ENCODE measurements around the gene C1orf21. TPM values are rescaled to one million over a fixed set of nuclear protein-coding genes. Genes with fewer than 3 reads are reported as not detected.

Gene C1orf21
- total RNA-seq, 4 donors from 2014 or later = 13.1 to 30.6 (median 22.1) TPM

GRCh38 chr1:184541537-184542152 is 154.8 kb downstream of the C1orf21 start:
- H3K4me1 ChIP-seq = peaks cover 0 to 6% of the 10 kb centered on the region in 2 donors
- no peaks in the 10 kb centered on the region for H3K36me3 ChIP-seq
- no peak overlapping the region for H3K4me3 ChIP-seq (replicated peaks in 1 of 3)
- H3K27ac ChIP-seq = no peak overlapping the region
- 76 to 86% methylated on average over 9 of the region's 9 CpGs for WGBS, 2 donors
- no peaks in the 10 kb centered on the region for H3K27me3 ChIP-seq
- H3K9me3 ChIP-seq = no peaks in the 10 kb centered on the region
- DNase-seq = no peak
- no peak for TF ChIP-seq POLR2A (IDR thresholded peaks at IDR 0.05)
- TF ChIP-seq, protein P1, sequence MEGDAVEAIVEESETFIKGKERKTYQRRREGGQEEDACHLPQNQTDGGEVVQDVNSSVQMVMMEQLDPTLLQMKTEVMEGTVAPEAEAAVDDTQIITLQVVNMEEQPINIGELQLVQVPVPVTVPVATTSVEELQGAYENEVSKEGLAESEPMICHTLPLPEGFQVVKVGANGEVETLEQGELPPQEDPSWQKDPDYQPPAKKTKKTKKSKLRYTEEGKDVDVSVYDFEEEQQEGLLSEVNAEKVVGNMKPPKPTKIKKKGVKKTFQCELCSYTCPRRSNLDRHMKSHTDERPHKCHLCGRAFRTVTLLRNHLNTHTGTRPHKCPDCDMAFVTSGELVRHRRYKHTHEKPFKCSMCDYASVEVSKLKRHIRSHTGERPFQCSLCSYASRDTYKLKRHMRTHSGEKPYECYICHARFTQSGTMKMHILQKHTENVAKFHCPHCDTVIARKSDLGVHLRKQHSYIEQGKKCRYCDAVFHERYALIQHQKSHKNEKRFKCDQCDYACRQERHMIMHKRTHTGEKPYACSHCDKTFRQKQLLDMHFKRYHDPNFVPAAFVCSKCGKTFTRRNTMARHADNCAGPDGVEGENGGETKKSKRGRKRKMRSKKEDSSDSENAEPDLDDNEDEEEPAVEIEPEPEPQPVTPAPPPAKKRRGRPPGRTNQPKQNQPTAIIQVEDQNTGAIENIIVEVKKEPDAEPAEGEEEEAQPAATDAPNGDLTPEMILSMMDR (IDR thresholded peaks at IDR 0.05) = no peak
- intact Hi-C loops (cut with DNase I) = no loop called here

GRCh38 chr1:184542291-184542690 is 155.5 kb downstream of the C1orf21 start:
- Histone ChIP-seq H3K36me3 (no peaks in the 10 kb centered on the region), H3K27me3 (no peaks in the 10 kb centered on the region), H3K4me3 (replicated peaks in 1 of 3) (no peak overlapping the region), H3K9me3 (no peaks in the 10 kb centered on the region), H3K27ac (no peak overlapping the region), H3K4me1 (peaks cover 0 to 6% of the 10 kb centered on the region in 2 donors)
- no peak for DNase-seq
- TF ChIP-seq, protein P1 (IDR thresholded peaks at IDR 0.05) = no peak
- no peak for TF ChIP-seq POLR2A (IDR thresholded peaks at IDR 0.05)
- intact Hi-C loops (cut with DNase I) = no loop called here
- WGBS, 2 donors = 94 to 100% methylated on average over 3 of the region's 3 CpGs

- no peak overlapping the region for H3K4me3 ChIP-seq (replicated peaks in 1 of 3)
- no peaks in the 10 kb centered on the region for H3K36me3 ChIP-seq
- no peak overlapping the region for H3K27ac ChIP-seq
- TF ChIP-seq, protein P1 (IDR thresholded peaks at IDR 0.05) = no peak
- TF ChIP-seq POLR2A (IDR thresholded peaks at IDR 0.05) = no peak
- intact Hi-C loops (cut with DNase I) = no loop called here
- WGBS, 2 donors = 74 to 80% methylated on average over 4 of the region's 4 CpGs
- no peaks in the 10 kb centered on the region for H3K9me3 ChIP-seq
- no peak for DNase-seq
- H3K4me1 ChIP-seq = peaks cover 0 to 6% of the 10 kb centered on the region in 2 donors
- H3K27me3 ChIP-seq = no peaks in the 10 kb centered on the region
These were observed 158.8 kb downstream of the C1orf21 start for GRCh38 chr1:184545601-184546000.

DNA sequence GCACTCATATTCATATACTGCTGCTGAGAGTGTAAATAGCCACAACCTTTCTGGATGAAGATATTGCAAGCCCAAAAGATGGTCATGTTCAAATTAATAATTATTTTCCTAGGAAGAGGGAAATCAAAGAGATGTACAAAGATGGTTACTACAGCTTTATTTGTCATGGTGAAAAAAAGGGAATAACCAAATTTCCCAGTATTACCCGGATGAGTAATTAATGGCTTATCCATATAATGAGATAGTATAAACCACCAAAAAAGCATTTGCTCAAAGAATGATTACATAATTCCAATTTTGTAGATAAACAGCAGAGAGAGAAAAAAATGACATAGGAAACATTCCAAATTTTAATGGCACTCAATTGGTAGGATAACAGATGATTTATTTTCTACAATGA is 165.6 kb downstream of the C1orf21 start:
- no peak for DNase-seq
- no peaks in the 10 kb centered on the region for H3K36me3 ChIP-seq
- H3K4me3 ChIP-seq (replicated peaks in 1 of 3) = no peak overlapping the region
- no peaks in the 10 kb centered on the region for H3K4me1 ChIP-seq
- H3K9me3 ChIP-seq = no peaks in the 10 kb centered on the region
- H3K27me3 ChIP-seq = no peaks in the 10 kb centered on the region
- intact Hi-C loops (cut with DNase I) = no loop called here
- H3K27ac ChIP-seq = no peak overlapping the region
- 96 to 97% methylated on average over 1 of the region's 1 CpG for WGBS, 2 donors
- TF ChIP-seq, protein P1 (IDR thresholded peaks at IDR 0.05) = no peak
- TF ChIP-seq POLR2A (IDR thresholded peaks at IDR 0.05) = no peak

DNA sequence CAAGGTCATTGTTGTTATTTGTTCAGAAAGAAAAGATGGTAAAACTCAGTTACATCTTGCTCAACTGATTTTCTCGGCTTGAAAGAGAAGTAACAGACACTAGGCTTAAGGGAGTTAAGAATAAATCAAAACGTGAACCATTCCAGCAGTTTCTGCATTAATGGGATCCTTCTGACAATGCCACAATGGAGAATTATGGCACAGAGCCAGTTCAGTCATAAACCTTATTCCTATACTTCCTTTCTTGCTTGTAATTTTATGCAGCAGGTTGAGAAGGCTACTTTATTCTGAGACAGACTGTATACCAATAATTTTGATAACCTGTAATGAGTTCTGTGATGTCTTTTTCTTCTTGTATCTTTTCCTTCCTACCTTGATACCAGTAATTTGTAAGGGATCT is 167.0 kb downstream of the C1orf21 start:
- Histone ChIP-seq H3K36me3 (no peaks in the 10 kb centered on the region), H3K9me3 (no peaks in the 10 kb centered on the region), H3K4me3 (replicated peaks in 1 of 3) (no peak overlapping the region), H3K4me1 (no peaks in the 10 kb centered on the region), H3K27me3 (no peaks in the 10 kb centered on the region), H3K27ac (no peak overlapping the region)
- TF ChIP-seq, protein P1 (IDR thresholded peaks at IDR 0.05) = no peak
- TF ChIP-seq POLR2A (IDR thresholded peaks at IDR 0.05) = no peak
- 78 to 85% methylated on average over 2 of the region's 2 CpGs for WGBS, 2 donors
- DNase-seq = no peak
- intact Hi-C loops (cut with DNase I) = no loop called here

Data from thyroid gland (tissue), 4 donors.